GM18502 (cell line): ENCODE results near the gene ARL15.

Experiments used
- ATAC-seq: cut with Tn5 transposase; IDR thresholded peaks from one replicate; pipeline ENCODE4 v1.9.1; 2021; ENCODE audit warnings: mild to moderate bottlenecking; ENCODE audit not compliant: unreplicated experiment, poor library complexity

The ARL15 gene

DNA sequence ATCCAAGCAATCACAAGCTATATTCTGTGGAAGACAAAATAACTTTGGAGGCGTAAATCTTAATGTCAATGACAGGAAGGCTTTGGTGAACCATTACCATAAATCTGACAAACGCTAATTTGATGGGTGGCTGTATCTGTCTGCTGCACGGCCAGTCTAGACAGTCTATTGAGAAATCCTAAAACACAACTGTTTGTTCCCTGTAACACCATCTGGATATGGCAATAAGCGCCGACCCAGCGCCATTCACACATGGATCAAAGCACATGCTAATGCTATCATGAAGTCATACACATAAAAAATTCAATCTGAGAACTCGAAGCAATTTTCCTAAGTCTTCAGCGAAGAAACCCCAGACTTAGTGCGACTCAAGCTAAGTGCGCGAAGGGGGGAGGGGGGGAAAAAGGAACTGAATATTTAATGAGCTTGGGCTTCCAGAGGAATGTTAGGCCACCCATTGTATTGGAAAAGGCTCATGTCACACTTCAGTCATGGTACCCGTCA, 95.1 kb downstream of the ARL15 start:
- ATAC-seq = no peak

- no peak for ATAC-seq
Measured at GRCh38 chr5:54214722-54215121, 95.7 kb downstream of the ARL15 start.

DNA sequence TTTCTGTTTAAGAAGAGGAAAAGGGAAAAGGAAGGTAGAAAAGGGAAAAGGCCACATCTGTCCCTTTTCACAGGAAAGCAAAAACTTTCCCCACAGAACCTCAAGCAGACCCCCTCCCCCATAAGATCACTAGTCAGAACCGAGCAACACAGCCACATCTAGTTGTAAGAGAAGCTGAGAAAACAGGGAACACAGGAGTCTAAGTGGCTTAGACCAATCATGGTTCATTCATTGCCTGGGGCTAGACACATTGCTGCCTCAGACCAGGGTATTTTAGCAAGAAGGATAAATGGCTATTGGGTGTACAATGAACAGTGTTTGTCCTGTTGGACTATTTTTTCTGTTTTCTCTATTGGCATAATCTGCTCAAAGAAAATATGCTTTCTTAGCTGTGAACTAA, 98.0 kb downstream of the ARL15 start:
- ATAC-seq = no peak

- no peak for ATAC-seq
Measured at GRCh38 chr5:54211912-54212311, 98.5 kb downstream of the ARL15 start.

GRCh38 chr5:54207566-54207965, 102.8 kb downstream of the ARL15 start:
- no peak for ATAC-seq

- ATAC-seq = peak; percentile 92
Measured at GRCh38 chr5:54206580-54207229, 103.7 kb downstream of the ARL15 start.

DNA sequence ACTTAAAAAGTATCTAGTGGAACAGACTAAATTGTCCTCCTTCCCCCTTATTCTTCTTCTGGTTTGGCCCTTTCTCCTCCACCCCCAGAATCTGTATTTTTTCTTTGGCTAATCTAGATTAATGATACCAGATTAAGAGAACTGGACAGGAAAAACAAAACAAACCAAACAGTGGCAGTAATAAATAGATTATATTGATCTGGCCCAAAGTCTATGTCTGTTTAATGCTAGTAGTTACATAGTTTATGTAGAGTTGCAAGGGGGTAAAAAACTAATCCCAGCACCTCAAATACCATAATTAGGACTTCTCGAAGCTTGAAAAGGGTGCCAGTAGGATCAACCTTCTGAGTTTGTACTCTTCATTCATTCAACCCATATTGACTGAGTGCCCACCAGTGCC, 104.5 kb downstream of the ARL15 start:
- no peak for ATAC-seq

DNA sequence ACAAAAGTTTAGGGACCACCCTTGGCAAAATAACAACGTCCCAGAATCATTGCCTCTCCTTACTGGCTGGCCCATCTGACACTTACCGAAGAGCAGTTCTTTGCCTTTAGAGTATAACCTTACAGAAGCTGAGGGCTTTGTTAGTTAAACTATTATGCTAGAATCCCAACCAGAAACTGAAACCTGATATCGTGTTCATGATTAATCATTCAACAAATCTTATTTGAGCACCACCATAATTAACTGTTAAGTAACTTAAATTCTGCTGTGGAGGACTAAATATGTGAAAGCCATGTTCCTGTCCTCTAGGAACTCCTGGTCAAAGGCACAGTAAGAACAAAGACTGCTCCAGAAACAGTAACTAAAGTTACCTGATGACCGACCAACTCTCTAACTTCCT, 104.9 kb downstream of the ARL15 start:
- ATAC-seq = no peak

GRCh38 chr5:54197018-54197417, 113.4 kb downstream of the ARL15 start:
- ATAC-seq = no peak

- ATAC-seq = no peak
Measured at GRCh38 chr5:54195701-54196100, 114.7 kb downstream of the ARL15 start.

DNA sequence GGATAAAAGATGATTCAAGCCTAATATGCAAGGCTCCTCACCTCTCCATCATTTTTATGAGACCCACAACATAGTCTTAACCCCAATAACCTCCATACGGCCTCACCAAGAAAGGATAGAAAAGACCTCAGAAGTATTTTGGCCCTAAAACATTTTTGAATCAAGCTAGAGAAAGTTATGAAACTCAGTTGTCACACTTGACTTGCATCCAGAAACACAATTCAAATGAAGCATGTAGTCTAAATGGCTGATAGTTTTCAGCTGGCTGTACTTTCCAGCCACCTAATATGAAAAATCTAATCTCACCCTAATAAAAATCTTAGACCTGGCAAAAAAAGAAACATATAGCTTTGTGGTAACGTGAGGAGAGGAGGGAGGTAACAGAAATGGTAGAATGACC, 116.1 kb downstream of the ARL15 start:
- ATAC-seq = no peak

DNA sequence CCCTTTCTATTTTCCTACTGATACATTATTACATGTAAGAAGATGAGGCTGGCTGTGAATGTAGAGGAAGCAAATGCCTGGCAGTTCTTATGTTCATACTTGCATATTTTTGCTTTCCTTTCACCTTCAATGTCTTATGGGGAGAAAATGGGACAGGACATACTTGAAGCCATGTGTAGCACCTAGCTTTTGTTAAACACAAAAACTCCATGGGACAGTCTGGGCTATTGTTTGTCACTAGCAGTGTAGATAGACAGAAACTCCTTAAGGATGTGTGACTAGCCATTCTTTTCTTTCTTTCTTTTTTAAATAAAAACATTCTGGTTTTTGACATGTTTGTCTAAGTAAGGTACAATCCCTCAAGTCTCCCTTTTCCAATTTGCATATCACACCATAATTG, 122.7 kb downstream of the ARL15 start:
- no peak for ATAC-seq

DNA sequence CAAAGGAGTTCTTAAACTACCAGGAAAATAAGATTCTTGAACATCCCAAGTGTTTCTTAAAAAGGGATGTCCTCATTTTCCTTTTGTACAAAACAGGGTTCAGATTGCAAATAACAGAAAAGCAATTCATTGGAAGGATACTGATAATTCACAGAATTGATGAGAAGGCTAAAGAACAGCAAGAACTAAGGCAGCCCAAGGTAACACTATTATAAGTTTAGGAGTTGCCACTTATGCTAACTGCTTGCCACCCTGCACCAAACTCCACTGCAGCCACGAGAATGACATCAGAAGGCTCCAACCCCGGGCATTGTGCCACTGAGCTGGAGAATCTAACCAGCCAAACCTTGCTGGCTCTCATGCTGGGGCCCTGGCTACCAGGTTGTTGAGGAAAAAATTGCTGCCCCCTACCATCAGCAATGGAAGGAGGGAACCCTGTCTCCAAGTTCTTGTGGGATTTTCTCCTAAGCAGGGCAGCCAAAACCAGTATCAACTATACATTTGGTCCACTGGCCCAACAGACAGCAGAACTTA, 123.4 kb downstream of the ARL15 start:
- no peak for ATAC-seq

DNA sequence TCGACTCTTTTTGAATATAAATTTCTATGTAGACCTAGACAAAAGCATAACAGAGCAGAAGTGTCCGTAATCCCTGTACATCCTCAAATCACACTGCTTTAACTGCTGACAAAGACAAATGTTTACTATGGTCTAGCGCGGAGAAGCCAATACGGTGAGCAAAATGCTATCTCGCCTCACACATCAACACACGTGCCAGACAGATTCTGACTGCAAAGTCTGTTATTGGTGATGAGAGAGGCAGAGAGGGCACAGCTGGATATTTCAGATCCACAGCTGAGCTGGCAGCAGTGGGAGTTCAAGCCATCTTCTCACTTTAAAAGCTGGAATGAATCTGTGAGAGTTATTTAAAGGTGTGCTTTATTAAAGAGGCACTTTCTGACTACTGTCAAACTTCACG, 124.3 kb downstream of the ARL15 start:
- ATAC-seq = no peak

GRCh38 chr5:54184806-54185205, 125.6 kb downstream of the ARL15 start:
- ATAC-seq = no peak

- ATAC-seq = no peak
Measured at GRCh38 chr5:54180630-54181031, 129.7 kb downstream of the ARL15 start.

- no peak for ATAC-seq
Measured at GRCh38 chr5:54178991-54179390, 131.4 kb downstream of the ARL15 start.

DNA sequence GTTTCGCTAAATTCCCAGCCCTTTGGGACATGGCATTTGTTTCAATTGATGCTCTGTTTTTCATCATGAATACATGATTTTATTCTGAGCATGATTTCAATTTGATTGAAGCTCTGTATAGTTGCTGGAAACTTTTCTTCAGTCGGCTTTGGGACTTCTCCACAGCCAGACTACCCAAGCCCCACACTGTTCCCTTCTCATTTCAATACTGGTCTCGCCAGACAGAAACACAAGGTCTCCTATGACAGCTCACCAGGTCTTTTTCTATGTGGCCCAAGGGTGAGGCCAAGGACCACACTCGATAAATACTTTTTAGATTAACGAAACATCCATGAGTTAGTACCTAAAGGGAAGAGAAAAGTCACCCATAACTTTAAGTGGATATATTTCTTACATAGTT, 132.2 kb downstream of the ARL15 start:
- ATAC-seq = no peak

DNA sequence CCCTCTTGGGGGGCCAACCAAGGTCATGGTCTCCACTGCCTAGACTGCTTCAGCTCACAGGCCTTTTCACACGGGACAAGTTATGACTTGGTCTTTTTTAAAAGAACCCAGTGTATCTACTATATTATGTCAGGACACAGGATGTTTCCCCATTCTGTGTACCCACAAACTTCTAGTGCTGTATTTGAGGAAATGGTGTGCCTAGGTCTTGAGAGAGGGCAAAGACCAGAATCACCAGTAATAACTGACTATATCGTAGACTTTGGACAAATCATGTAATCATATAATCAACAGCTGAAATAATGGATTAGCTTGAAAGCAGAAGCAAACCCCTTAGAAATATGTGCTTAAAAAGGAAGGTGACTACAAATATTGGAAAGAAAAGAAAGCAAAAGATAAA, 133.3 kb downstream of the ARL15 start:
- no peak for ATAC-seq

GRCh38 chr5:54176066-54176830, 134.1 kb downstream of the ARL15 start:
- ATAC-seq = no peak

DNA sequence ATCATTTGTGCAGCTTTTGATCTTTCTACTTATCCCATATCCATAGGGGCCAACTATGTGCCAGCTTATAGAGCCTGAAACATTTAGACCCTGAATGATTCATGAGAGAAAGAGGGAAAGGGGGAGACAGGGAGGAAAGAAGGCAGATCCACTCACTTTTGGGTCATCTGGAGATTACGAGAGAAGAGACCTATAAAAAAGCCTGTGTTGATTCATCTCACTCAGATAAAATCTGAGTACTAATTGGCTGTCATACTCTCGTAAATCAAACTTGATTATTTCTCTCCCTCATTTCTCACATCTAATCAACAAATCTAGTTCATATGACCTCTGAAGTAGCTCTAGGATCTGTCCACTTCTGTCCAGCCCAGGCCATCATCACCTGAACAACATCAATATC, 137.1 kb downstream of the ARL15 start:
- ATAC-seq = no peak
